OCI-LY1 (cell line): ENCODE results near the gene CARF.

Experiments used
- EZH2 ChIP-seq: fragments of 200-600 bp; sonication (generic), shearing (Covaris generic); IDR thresholded peaks from 2 replicates; pipeline ENCODE4 v1.8.0; 2017; ENCODE audit warnings: borderline replicate concordance, mixed run types, mild to moderate bottlenecking, antibody characterized with exemption, low read length, moderate library complexity, mixed read lengths
- TF ChIP-seq, protein P1 (sequence below): fragments of 200-600 bp; sonication (generic), shearing (Covaris generic); IDR thresholded peaks from 2 replicates; pipeline ENCODE4 v1.5.1; 2017; ENCODE audit warnings: mild to moderate bottlenecking, antibody characterized with exemption, low read length, moderate library complexity, mixed read lengths

DNA sequence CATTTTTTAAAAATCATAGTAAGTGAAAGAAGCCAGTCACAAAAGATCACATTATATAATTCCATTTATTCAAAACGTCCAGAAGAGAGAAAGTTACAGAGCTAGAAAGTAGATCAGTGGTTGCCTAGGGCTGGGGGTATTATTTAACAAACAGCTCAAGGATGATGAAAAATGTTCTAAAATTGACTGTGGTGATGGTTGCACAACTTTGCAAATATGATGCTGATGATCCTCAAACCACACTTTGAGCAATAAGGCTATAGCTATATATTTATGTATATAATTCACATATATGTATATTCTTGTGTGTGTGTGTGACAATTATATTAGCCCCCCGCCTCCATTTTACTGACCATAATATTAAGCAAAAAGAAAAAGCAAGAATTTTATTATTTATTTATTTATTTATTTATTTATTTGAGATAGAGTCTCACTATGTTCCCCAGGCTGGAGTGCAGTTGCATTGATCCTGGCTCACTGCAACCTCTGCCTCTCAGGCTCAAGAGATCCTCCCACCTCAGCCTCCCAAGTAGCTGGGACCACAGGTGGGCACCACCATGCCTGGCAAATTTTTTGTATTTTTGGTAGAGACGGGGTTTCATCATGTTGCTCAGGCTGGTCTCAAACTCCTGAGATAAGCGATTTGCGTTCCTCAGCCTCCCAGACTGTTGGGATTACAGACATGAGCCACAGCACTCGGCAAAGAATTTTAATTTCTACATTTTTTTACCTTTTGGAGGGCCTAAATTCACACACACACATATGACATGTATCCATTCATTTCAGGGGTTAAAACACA, 2.5 kb upstream of the CARF start:
- TF ChIP-seq, protein P1, sequence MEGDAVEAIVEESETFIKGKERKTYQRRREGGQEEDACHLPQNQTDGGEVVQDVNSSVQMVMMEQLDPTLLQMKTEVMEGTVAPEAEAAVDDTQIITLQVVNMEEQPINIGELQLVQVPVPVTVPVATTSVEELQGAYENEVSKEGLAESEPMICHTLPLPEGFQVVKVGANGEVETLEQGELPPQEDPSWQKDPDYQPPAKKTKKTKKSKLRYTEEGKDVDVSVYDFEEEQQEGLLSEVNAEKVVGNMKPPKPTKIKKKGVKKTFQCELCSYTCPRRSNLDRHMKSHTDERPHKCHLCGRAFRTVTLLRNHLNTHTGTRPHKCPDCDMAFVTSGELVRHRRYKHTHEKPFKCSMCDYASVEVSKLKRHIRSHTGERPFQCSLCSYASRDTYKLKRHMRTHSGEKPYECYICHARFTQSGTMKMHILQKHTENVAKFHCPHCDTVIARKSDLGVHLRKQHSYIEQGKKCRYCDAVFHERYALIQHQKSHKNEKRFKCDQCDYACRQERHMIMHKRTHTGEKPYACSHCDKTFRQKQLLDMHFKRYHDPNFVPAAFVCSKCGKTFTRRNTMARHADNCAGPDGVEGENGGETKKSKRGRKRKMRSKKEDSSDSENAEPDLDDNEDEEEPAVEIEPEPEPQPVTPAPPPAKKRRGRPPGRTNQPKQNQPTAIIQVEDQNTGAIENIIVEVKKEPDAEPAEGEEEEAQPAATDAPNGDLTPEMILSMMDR, result no peak
- no peak for TF ChIP-seq EZH2
